ENCODE measurements around the gene CHAD. TPM values are rescaled to one million over a fixed set of nuclear protein-coding genes. Genes with fewer than 3 reads are reported as not detected.

The CHAD gene
- total and polyA plus RNA-seq, 2 donors (not counting 3 experiments of a cell fraction or from before 2014, with no cell fraction given): not detected

DNA sequence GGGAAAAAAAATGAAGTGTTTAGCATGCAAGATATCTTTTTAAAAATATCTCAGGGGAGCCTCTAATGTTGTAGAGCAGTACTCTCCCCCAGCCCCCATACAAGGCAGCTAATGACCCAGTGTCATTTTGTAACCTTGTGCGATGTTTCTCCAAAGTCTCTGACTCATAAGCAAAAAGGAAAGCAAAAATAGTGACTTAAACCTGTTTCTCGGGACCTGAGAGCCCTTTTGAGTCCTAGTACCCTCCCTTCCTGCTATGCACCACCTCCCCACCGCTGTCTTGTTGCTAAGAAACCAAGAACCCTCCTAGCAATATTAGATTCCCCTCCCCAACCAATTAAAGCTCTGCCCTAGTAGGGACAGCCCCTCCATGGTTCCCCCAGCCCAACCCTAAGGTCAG lies 42.4 kb upstream of the CHAD start:
- no peak for DNase-seq (ENCODE audit: low read depth, low spot score)
- no peaks in the 10 kb centered on the region for H3K9me1 ChIP-seq (replicated peaks; ENCODE audit: control insufficient read depth, extremely low read depth, insufficient read depth, low read length)
- no peaks in the 10 kb centered on the region for H3K36me3 ChIP-seq (ENCODE audit: control insufficient read depth in 2 of 2, extremely low read depth in 1 of 2, insufficient read depth in 2 of 2, low read length in 2 of 2)
- H3K9me3 ChIP-seq (replicated peaks; ENCODE audit: control insufficient read depth, insufficient read depth, low read length): no peaks in the 10 kb centered on the region
- H3K9ac ChIP-seq (replicated peaks; ENCODE audit: extremely low read depth, insufficient read depth, low read length): no peak overlapping the region
- H3K27ac ChIP-seq (ENCODE audit: insufficient read depth, low read depth, low read length): no peak overlapping the region
- ChIA-PET CTCF (interaction anchor here (1.0 to 1.4 kb wide), 2 partner anchors 10 kb away, joined by 3 to 4 read pairs; no protein-coding TSS in a partner anchor), POLR2A (no interaction called here)
- no peak overlapping the region for H3K4me3 ChIP-seq (replicated peaks in 1 of 3; ENCODE audit: insufficient read depth in 1 of 3, low read depth in 1 of 3, low read length in 3 of 3)
- dilution Hi-C loops (cut with MboI; ENCODE audit: extremely low pct_ligation_motif_present, low sequenced_read_pairs): no loop called here
- peaks cover 1 to 2% of the 10 kb centered on the region in 2 experiments for H3K27me3 ChIP-seq (ENCODE audit: control insufficient read depth in 2 of 2, insufficient read depth in 2 of 2, low read length in 2 of 2)
- BruUV-seq (replicated peaks): no TSS peak
- H4K20me1 ChIP-seq (replicated peaks; ENCODE audit: control insufficient read depth, extremely low read depth, insufficient read depth, low read length): no peaks in the 10 kb centered on the region
- FAIRE-seq: no peak
- H2AFZ ChIP-seq (ENCODE audit: low read depth, low read length): no peak overlapping the region
- H3K79me2 ChIP-seq (ENCODE audit: control insufficient read depth, insufficient read depth, low read length): no peaks in the 10 kb centered on the region
- no peak overlapping the region for H3K4me2 ChIP-seq (ENCODE audit: insufficient read depth, low read length)
- TF ChIP-seq JUN (IDR thresholded peaks at IDR 0.05; ENCODE audit: borderline replicate concordance, insufficient read depth, insufficient read length, low read depth) (no peak), POLR2A (IDR thresholded peaks at IDR 0.05; ENCODE audit: low read depth, low read length) (no peak), MYC (IDR thresholded peaks at IDR 0.05; ENCODE audit: low read depth, low read length) (no peak), FOS (IDR thresholded peaks at IDR 0.05; ENCODE audit: borderline replicate concordance, insufficient read depth, low read length) (no peak), GATA2 (IDR thresholded peaks at IDR 0.05; ENCODE audit: insufficient read depth, insufficient read length, low read depth, low read length) (no peak), EZH2 (IDR thresholded peaks at IDR 0.05; ENCODE audit: borderline replicate concordance, low read depth, low read length, severe bottlenecking) (no peak), POLR2AphosphoS5 (IDR thresholded peaks at IDR 0.05; ENCODE audit: insufficient read depth, low read depth, low read length) (no peak), MAX (IDR thresholded peaks at IDR 0.05; ENCODE audit: insufficient read depth, insufficient read length) (no peak)
- TF ChIP-seq, protein P1, sequence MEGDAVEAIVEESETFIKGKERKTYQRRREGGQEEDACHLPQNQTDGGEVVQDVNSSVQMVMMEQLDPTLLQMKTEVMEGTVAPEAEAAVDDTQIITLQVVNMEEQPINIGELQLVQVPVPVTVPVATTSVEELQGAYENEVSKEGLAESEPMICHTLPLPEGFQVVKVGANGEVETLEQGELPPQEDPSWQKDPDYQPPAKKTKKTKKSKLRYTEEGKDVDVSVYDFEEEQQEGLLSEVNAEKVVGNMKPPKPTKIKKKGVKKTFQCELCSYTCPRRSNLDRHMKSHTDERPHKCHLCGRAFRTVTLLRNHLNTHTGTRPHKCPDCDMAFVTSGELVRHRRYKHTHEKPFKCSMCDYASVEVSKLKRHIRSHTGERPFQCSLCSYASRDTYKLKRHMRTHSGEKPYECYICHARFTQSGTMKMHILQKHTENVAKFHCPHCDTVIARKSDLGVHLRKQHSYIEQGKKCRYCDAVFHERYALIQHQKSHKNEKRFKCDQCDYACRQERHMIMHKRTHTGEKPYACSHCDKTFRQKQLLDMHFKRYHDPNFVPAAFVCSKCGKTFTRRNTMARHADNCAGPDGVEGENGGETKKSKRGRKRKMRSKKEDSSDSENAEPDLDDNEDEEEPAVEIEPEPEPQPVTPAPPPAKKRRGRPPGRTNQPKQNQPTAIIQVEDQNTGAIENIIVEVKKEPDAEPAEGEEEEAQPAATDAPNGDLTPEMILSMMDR (IDR thresholded peaks at IDR 0.05; ENCODE audit: extremely low read depth in 1 of 2, insufficient read depth in 1 of 2, low read depth in 1 of 2, low read length in 2 of 2): no peak
- peaks cover 4% of the 10 kb centered on the region for H3K4me1 ChIP-seq (ENCODE audit: control insufficient read depth, extremely low read depth, insufficient read depth, low read length)
- intact Hi-C loops (cut with micrococcal nuclease): no loop called here
